Measurements from ENCODE around the gene SCLY. TPM values are rescaled to one million over a fixed set of nuclear protein-coding genes. Genes with fewer than 3 reads are reported as not detected.
"Not testable (repeated sequence)": the region's sequence is repeated elsewhere in the genome, so short reads cannot be mapped to it uniquely, and the experiment has no call there.

Gene SCLY
- total and polyA plus RNA-seq, 9 donors = 7.3 to 18.0 (median 12.5) TPM

DNA sequence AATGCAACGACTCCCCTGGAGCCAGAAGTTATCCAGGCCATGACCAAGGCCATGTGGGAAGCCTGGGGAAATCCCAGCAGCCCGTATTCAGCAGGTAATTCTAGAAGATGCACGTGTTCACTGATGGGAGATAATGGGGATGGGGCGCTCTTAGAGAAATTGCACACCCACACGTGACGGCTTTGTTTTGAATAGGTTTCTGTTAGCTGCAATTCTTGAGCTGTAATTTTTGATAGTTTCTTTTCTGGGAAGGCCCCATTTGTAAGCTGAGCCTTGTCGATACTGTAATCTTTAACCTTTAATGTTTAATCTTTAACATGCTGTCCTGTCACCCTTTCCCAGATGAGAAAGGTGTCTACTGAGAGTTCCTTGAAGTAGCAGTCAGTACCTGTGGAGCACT, 3.6 kb downstream of the SCLY start:
- H3K36me3 ChIP-seq = no peaks in the 10 kb centered on the region
- H3K4me1 ChIP-seq (ENCODE audit: insufficient read depth) = no peaks in the 10 kb centered on the region
- H3K9me3 ChIP-seq = no peaks in the 10 kb centered on the region
- no peak overlapping the region for H3K27ac ChIP-seq
- intact Hi-C loops (cut with DNase I) = loop anchor here in 1 of 4 donors (5.0 kb wide), 1 partner anchor 97 kb away; the partner anchor contains the start of gene UBE2F
- 82 to 89% (median 86%) methylated on average over 7 of the region's 7 CpGs for WGBS, 3 donors
- no peaks in the 10 kb centered on the region for H3K27me3 ChIP-seq
- H3K4me3 ChIP-seq = no peak overlapping the region
- DNase-seq = no peak
- TF ChIP-seq EP300 (IDR thresholded peaks at IDR 0.05) (no peak), CTCF (IDR thresholded peaks at IDR 0.05) (no peak), POLR2A (IDR thresholded peaks at IDR 0.05) (no peak)

DNA sequence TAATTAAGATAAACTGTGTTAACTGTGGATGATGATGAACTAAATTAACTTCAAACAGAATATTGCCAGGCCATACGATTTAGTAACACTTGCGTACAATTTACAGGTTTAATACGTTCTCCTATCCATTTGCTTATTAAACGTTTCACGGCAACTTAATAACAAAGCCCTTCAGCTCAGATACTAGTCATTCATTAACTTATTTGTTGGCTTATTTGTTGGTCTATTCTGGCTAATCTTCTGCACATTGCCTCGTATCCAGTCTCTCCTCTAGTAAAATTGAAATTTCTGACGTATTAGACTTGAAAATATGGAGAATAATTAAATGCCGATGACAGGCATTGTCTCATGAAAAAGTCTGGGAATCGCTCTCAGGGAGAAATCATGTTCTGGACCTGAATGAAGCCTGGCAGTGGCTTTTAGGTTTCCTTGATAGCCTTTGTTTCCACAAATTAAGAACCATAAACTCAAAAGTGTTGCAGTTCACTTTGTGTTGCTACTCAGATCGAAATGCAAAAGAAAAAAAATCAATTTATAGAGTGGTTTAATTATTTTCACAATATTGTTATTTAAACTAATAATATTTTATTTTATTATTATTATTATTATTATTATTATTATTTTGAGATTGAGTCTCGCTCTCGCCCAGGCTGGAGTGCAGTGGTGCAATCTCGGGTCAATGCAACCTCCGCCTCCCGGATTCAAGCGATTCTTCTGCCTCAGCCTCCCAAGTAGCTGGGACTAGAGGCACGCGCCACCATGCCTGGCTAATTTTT, 4.5 kb downstream of the SCLY start:
- DNase-seq = no peak
- Histone ChIP-seq H3K4me3 (no peak overlapping the region), H3K9me3 (no peaks in the 10 kb centered on the region), H3K4me1 (ENCODE audit: insufficient read depth) (no peaks in the 10 kb centered on the region), H3K27ac (no peak overlapping the region), H3K27me3 (no peaks in the 10 kb centered on the region), H3K36me3 (no peaks in the 10 kb centered on the region)
- WGBS, 3 donors = 86 to 91% (median 86%) methylated on average over 18 of the region's 18 CpGs
- intact Hi-C loops (cut with DNase I) = no loop called here
- TF ChIP-seq CTCF (IDR thresholded peaks at IDR 0.05) (no peak), POLR2A (IDR thresholded peaks at IDR 0.05) (no peak), EP300 (IDR thresholded peaks at IDR 0.05) (no peak)

GRCh38 chr2:238066218-238066617, 5.4 kb downstream of the SCLY start:
- H3K27ac ChIP-seq = no peak overlapping the region
- H3K4me3 ChIP-seq = no peak overlapping the region
- H3K4me1 ChIP-seq (ENCODE audit: insufficient read depth) = no peaks in the 10 kb centered on the region
- DNase-seq = no peak
- no peaks in the 10 kb centered on the region for H3K9me3 ChIP-seq
- TF ChIP-seq CTCF (IDR thresholded peaks at IDR 0.05) = no peak
- no peak for TF ChIP-seq EP300 (IDR thresholded peaks at IDR 0.05)
- TF ChIP-seq POLR2A (IDR thresholded peaks at IDR 0.05) = no peak
- H3K27me3 ChIP-seq = no peaks in the 10 kb centered on the region
- intact Hi-C loops (cut with DNase I) = no loop called here
- no peaks in the 10 kb centered on the region for H3K36me3 ChIP-seq
- 87 to 92% (median 87%) methylated on average over 9 of the region's 9 CpGs for WGBS, 3 donors

DNA sequence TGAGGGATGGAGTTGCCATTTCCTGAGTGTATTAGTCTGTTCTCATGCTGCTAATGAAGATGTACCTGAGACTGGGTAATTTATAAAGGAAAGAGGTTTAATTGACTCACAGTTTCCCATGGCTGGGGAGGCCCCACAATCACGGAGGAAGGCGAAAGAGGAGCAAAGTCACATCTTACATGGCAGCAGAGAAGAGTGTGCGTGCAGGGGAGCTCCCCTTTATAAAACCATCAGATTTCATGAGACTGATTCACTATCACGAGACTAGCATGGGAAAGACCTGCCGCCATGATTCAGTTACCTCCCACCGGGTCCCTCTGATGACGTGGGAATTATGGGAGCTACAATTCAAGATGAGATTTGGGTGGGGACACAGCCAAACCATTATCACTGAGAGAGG, 5.9 kb downstream of the SCLY start:
- H3K4me3 ChIP-seq; H3K27me3 ChIP-seq; DNase-seq; H3K4me1 ChIP-seq (ENCODE audit: insufficient read depth); H3K36me3 ChIP-seq; intact Hi-C loops (cut with DNase I); H3K9me3 ChIP-seq; H3K27ac ChIP-seq: not testable (repeated sequence)
- 95 to 96% (median 95%) methylated on average over 7 of the region's 7 CpGs for WGBS, 3 donors

DNA sequence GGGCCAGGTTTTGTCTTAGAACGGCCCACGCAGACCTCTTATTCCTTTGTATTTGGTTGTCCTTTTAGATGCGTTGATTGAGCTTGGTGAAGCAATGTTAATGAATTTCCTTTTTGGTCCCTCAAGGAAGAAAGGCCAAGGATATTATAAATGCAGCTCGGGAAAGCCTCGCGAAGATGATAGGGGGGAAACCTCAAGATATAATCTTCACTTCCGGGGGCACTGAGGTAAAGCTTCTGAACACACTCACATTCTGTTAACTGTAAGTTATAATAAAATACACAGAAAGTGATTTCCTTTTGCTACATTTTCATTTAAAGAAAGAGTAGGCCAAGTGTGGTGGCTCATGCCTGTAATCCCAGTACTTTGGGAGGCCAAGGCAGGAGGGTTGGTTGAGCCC, 7.1 kb downstream of the SCLY start:
- no peaks in the 10 kb centered on the region for H3K4me1 ChIP-seq (ENCODE audit: insufficient read depth)
- H3K27ac ChIP-seq = no peak overlapping the region
- no peak for DNase-seq
- 91 to 95% (median 94%) methylated on average over 7 of the region's 7 CpGs for WGBS, 3 donors
- no peaks in the 10 kb centered on the region for H3K27me3 ChIP-seq
- TF ChIP-seq POLR2A (IDR thresholded peaks at IDR 0.05) (no peak), CTCF (IDR thresholded peaks at IDR 0.05) (no peak), EP300 (IDR thresholded peaks at IDR 0.05) (no peak)
- intact Hi-C loops (cut with DNase I) = no loop called here
- H3K9me3 ChIP-seq = no peaks in the 10 kb centered on the region
- no peak overlapping the region for H3K4me3 ChIP-seq
- H3K36me3 ChIP-seq = no peaks in the 10 kb centered on the region
